ENCODE results near the gene NFASC. TPM values are rescaled to one million over a fixed set of nuclear protein-coding genes. Genes with fewer than 3 reads are reported as not detected.

NFASC gene
- total RNA-seq, 1 experiment from 2014 or later, result 16.9 TPM

DNA sequence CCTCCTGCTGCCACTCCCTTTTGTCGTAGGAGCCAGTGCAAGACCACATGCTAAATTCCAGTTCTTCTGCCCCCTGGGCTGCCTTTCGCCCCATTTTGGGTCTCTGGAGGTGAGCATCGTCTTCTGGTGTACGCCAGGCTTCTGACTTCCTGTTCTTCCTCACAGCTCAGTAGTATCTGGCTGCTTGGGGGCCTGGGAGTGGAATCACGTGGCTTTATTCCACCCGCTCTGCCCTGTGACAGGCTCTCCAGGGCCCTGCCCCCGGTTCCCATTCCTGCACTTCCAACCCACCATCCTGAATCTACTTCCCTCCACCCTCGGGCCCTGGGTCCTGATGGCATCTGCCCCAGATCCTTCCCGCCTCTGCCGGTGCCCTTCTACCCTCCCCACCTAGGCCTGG, 3.6 kb downstream of the NFASC start:
- intact Hi-C loops (cut with micrococcal nuclease; ENCODE audit: unreplicated experiment), result no loop called here
- CTCF ChIA-PET, result no interaction called here
- no TSS peak for BruUV-seq (replicated peaks)
- TF ChIP-seq SIN3A (IDR thresholded peaks at IDR 0.05; ENCODE audit: borderline replicate concordance, insufficient read depth, low read depth, low read length) (no peak), POLR2AphosphoS5 (IDR thresholded peaks at IDR 0.05; ENCODE audit: low read depth, low read length) (no peak), TCF7L2 (IDR thresholded peaks at IDR 0.05; ENCODE audit: low read depth, low read length) (no peak)
- TF ChIP-seq, protein P1, sequence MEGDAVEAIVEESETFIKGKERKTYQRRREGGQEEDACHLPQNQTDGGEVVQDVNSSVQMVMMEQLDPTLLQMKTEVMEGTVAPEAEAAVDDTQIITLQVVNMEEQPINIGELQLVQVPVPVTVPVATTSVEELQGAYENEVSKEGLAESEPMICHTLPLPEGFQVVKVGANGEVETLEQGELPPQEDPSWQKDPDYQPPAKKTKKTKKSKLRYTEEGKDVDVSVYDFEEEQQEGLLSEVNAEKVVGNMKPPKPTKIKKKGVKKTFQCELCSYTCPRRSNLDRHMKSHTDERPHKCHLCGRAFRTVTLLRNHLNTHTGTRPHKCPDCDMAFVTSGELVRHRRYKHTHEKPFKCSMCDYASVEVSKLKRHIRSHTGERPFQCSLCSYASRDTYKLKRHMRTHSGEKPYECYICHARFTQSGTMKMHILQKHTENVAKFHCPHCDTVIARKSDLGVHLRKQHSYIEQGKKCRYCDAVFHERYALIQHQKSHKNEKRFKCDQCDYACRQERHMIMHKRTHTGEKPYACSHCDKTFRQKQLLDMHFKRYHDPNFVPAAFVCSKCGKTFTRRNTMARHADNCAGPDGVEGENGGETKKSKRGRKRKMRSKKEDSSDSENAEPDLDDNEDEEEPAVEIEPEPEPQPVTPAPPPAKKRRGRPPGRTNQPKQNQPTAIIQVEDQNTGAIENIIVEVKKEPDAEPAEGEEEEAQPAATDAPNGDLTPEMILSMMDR (IDR thresholded peaks at IDR 0.05), result no peak
- TF ChIP-seq, protein P2, sequence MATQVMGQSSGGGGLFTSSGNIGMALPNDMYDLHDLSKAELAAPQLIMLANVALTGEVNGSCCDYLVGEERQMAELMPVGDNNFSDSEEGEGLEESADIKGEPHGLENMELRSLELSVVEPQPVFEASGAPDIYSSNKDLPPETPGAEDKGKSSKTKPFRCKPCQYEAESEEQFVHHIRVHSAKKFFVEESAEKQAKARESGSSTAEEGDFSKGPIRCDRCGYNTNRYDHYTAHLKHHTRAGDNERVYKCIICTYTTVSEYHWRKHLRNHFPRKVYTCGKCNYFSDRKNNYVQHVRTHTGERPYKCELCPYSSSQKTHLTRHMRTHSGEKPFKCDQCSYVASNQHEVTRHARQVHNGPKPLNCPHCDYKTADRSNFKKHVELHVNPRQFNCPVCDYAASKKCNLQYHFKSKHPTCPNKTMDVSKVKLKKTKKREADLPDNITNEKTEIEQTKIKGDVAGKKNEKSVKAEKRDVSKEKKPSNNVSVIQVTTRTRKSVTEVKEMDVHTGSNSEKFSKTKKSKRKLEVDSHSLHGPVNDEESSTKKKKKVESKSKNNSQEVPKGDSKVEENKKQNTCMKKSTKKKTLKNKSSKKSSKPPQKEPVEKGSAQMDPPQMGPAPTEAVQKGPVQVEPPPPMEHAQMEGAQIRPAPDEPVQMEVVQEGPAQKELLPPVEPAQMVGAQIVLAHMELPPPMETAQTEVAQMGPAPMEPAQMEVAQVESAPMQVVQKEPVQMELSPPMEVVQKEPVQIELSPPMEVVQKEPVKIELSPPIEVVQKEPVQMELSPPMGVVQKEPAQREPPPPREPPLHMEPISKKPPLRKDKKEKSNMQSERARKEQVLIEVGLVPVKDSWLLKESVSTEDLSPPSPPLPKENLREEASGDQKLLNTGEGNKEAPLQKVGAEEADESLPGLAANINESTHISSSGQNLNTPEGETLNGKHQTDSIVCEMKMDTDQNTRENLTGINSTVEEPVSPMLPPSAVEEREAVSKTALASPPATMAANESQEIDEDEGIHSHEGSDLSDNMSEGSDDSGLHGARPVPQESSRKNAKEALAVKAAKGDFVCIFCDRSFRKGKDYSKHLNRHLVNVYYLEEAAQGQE (IDR thresholded peaks at IDR 0.05; ENCODE audit: insufficient read depth in 1 of 2, low read depth in 2 of 2, low read length in 1 of 2), result no peak
- POLR2A ChIA-PET, result interaction anchor here (0.6 kb wide), 1 partner anchor 292 kb away, joined by 6 read pairs; no protein-coding TSS in a partner anchor
- Histone ChIP-seq H3K27me3 (ENCODE audit: control insufficient read depth, insufficient read depth, low read length) (no peaks in the 10 kb centered on the region), H3K27ac (ENCODE audit: low read length) (no peak overlapping the region), H3K36me3 (ENCODE audit: control insufficient read depth, insufficient read depth, low read length) (no peaks in the 10 kb centered on the region), H3K4me3 (ENCODE audit: low read depth in 2 of 2, low read length in 2 of 2) (no peak overlapping the region), H3K4me1 (ENCODE audit: control insufficient read depth, insufficient read depth, low read length) (no peaks in the 10 kb centered on the region), H3K9me3 (ENCODE audit: control insufficient read depth, insufficient read depth, low read depth, low read length) (no peaks in the 10 kb centered on the region)
- no peak for DNase-seq (ENCODE audit: low read depth, low spot score)
- in situ Hi-C loops (cut with HindIII; ENCODE audit: low pct_unique_long_range_greater_than_20kb, low sequenced_read_pairs), result no loop called here
- no peak for ATAC-seq

DNA sequence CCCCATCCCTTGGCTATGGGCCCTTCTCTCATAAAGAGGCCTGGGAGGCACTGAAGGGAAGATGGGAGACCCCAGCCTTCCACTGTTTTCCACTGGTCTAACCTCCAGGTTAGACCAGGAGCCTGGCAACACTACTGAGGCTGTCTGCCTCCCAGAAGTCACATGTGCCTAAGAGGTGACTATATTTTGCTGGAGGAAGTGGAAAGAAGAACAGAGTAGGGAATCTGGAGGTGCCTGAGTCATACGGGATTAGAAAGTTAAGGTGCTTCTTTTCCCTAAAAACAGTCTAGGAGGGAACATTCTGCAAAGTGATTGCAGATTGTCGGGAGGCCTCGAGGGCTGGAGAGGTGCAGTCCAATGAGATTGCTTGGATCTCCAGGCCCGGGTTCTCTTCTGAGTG, 4.6 kb downstream of the NFASC start:
- H3K4me3 ChIP-seq (ENCODE audit: low read depth in 2 of 2, low read length in 2 of 2), result no peak overlapping the region
- DNase-seq (ENCODE audit: low read depth, low spot score) (no peak), ATAC-seq (no peak)
- no peaks in the 10 kb centered on the region for H3K27me3 ChIP-seq (ENCODE audit: control insufficient read depth, insufficient read depth, low read length)
- intact Hi-C loops (cut with micrococcal nuclease; ENCODE audit: unreplicated experiment), result no loop called here
- TF ChIP-seq, protein P1 (IDR thresholded peaks at IDR 0.05), result no peak
- no peak for TF ChIP-seq TCF7L2 (IDR thresholded peaks at IDR 0.05; ENCODE audit: low read depth, low read length)
- TF ChIP-seq, protein P2 (IDR thresholded peaks at IDR 0.05; ENCODE audit: insufficient read depth in 1 of 2, low read depth in 2 of 2, low read length in 1 of 2), result no peak
- TF ChIP-seq SIN3A (IDR thresholded peaks at IDR 0.05; ENCODE audit: borderline replicate concordance, insufficient read depth, low read depth, low read length), result no peak
- ChIA-PET POLR2A (no interaction called here), CTCF (no interaction called here)
- no TSS peak for BruUV-seq (replicated peaks)
- H3K27ac ChIP-seq (ENCODE audit: low read length), result no peak overlapping the region
- in situ Hi-C loops (cut with HindIII; ENCODE audit: low pct_unique_long_range_greater_than_20kb, low sequenced_read_pairs), result no loop called here
- H3K9me3 ChIP-seq (ENCODE audit: control insufficient read depth, insufficient read depth, low read depth, low read length), result no peaks in the 10 kb centered on the region
- no peaks in the 10 kb centered on the region for H3K4me1 ChIP-seq (ENCODE audit: control insufficient read depth, insufficient read depth, low read length)
- no peaks in the 10 kb centered on the region for H3K36me3 ChIP-seq (ENCODE audit: control insufficient read depth, insufficient read depth, low read length)
